Vagina (tissue), 2 donors: ENCODE results near the gene NEDD8. TPM values are rescaled to one million over a fixed set of nuclear protein-coding genes. Genes with fewer than 3 reads are reported as not detected.

Source experiments
- DNase-seq, 2 donors: peaks; one replicate each; pipeline ENCODE4 v3.0.0-alpha.2; 2017; ENCODE audit errors: extremely low spot score in 2 of 2
- H3K27ac ChIP-seq: fragments of 200-600 bp; sonication (generic); one replicate; pipeline ENCODE4 v1.5.1; 2019
- H3K27me3 ChIP-seq: fragments of 200-600 bp; sonication (generic); one replicate; pipeline ENCODE4 v1.5.1; 2019
- H3K36me3 ChIP-seq, 2 donors: fragments of 200-600 bp; sonication (generic); one replicate each; pipeline ENCODE4 v1.5.1; 2017 to 2019
- H3K4me1 ChIP-seq: fragments of 200-600 bp; sonication (generic); one replicate; pipeline ENCODE4 v1.5.1; 2019
- H3K4me3 ChIP-seq, 2 donors: fragments of 200-600 bp; sonication (generic); 1 replicate in 1 of 2; 2 replicates in 1 of 2; pipeline ENCODE4 v1.5.1; 2016 to 2019
- H3K9me3 ChIP-seq: fragments of 200-600 bp; sonication (generic); one replicate; pipeline ENCODE4 v1.5.1; 2019
- POLR2A ChIP-seq, 2 donors: fragments of 450-650 bp; IDR thresholded peaks; one replicate each; pipeline ENCODE4 v1.6.1; 2017; ENCODE audit warnings: antibody characterized with exemption in 2 of 2, mild to moderate bottlenecking in 2 of 2, moderate library complexity in 2 of 2
- POLR2AphosphoS5 ChIP-seq, 2 donors: sonication (generic); formaldehyde crosslinking; IDR thresholded peaks; one replicate each; pipeline ENCODE4 v1.9.0; 2017; ENCODE audit warnings: antibody characterized with exemption in 2 of 2, mild to moderate bottlenecking in 2 of 2, low read depth in 1 of 2; ENCODE audit not compliant: insufficient read depth in 1 of 2
- intact Hi-C: fragments of 100-400 bp; cut with DNase I; formaldehyde crosslinking; loops from one replicate; pipeline ENCODE4 v1.15.1; 2023
- total RNA-seq: library from RNA; depleted of rRNA; stranded (reverse); fragments of >200 nt; gene quantifications from one replicate; pipeline ENCODE4 v1.2.3, GENCODE V29; 2016
- TF ChIP-seq, protein P1 (sequence below), 3 experiments: fragments of 450-650 bp in 2 of 3; fragments of 200-600 bp in 1 of 3; sonication (generic) in 1 of 3; IDR thresholded peaks; one replicate each; pipeline ENCODE4 v1.5.1; 2017 to 2019; ENCODE audit warnings: antibody characterized with exemption in 3 of 3, mild to moderate bottlenecking in 2 of 3, moderate library complexity in 2 of 3

NEDD8 gene
- total RNA-seq, 1 donor from 2014 or later = 140 TPM

- Histone ChIP-seq H3K9me3 (no peaks in the 10 kb centered on the region), H3K36me3 (no peaks in the 10 kb centered on the region), H3K4me3 (no peak overlapping the region), H3K4me1 (peaks cover 11% of the 10 kb centered on the region), H3K27me3 (no peaks in the 10 kb centered on the region), H3K27ac (no peak overlapping the region)
- intact Hi-C loops = no loop called here
- no peak for DNase-seq
- TF ChIP-seq POLR2A (IDR thresholded peaks at IDR 0.05) (no peak), POLR2AphosphoS5 (IDR thresholded peaks at IDR 0.05; ENCODE audit: insufficient read depth in 1 of 2, low read depth in 1 of 2) (no peak)
- TF ChIP-seq, protein P1, sequence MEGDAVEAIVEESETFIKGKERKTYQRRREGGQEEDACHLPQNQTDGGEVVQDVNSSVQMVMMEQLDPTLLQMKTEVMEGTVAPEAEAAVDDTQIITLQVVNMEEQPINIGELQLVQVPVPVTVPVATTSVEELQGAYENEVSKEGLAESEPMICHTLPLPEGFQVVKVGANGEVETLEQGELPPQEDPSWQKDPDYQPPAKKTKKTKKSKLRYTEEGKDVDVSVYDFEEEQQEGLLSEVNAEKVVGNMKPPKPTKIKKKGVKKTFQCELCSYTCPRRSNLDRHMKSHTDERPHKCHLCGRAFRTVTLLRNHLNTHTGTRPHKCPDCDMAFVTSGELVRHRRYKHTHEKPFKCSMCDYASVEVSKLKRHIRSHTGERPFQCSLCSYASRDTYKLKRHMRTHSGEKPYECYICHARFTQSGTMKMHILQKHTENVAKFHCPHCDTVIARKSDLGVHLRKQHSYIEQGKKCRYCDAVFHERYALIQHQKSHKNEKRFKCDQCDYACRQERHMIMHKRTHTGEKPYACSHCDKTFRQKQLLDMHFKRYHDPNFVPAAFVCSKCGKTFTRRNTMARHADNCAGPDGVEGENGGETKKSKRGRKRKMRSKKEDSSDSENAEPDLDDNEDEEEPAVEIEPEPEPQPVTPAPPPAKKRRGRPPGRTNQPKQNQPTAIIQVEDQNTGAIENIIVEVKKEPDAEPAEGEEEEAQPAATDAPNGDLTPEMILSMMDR (IDR thresholded peaks at IDR 0.05) = no peak
Observed at GRCh38 chr14:24258119-24258518, 26.0 kb upstream of the NEDD8 start.

DNA sequence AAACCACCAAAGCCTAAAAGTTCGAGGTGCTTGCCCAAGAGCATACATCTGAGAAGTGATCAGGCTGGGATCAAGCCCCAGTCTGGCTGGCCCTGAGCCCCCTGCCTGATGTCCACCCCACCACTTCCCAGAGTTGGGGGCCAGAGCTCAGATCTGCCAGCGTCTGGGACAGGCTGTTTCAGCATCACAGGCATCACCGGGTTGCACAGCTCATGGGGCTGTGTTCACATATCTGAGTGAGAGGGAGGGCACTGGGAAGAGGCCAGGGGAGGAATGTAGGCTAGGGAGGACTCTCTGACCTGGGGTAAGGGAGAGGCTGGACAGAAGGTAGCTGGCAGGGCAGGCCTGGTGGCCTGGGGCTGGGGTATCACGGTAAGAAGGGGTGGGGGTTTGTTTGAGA is 24.8 kb upstream of the NEDD8 start:
- H3K4me3 ChIP-seq = no peak overlapping the region
- no peak for DNase-seq
- H3K4me1 ChIP-seq = peaks cover 11% of the 10 kb centered on the region
- no peaks in the 10 kb centered on the region for H3K36me3 ChIP-seq
- intact Hi-C loops = no loop called here
- no peak overlapping the region for H3K27ac ChIP-seq
- no peaks in the 10 kb centered on the region for H3K27me3 ChIP-seq
- H3K9me3 ChIP-seq = no peaks in the 10 kb centered on the region
- no peak for TF ChIP-seq POLR2A (IDR thresholded peaks at IDR 0.05)
- TF ChIP-seq, protein P1 (IDR thresholded peaks at IDR 0.05) = no peak
- TF ChIP-seq POLR2AphosphoS5 (IDR thresholded peaks at IDR 0.05; ENCODE audit: insufficient read depth in 1 of 2, low read depth in 1 of 2) = no peak

GRCh38 chr14:24255931-24256711 is 24.0 kb upstream of the NEDD8 start:
- no peak for TF ChIP-seq POLR2A (IDR thresholded peaks at IDR 0.05)
- TF ChIP-seq, protein P1 (IDR thresholded peaks at IDR 0.05) = no peak
- TF ChIP-seq POLR2AphosphoS5 (IDR thresholded peaks at IDR 0.05; ENCODE audit: insufficient read depth in 1 of 2, low read depth in 1 of 2) = no peak
- DNase-seq = no peak
- H3K4me1 ChIP-seq = peaks cover 11% of the 10 kb centered on the region
- no peaks in the 10 kb centered on the region for H3K9me3 ChIP-seq
- H3K36me3 ChIP-seq = no peaks in the 10 kb centered on the region
- no peak overlapping the region for H3K4me3 ChIP-seq
- H3K27ac ChIP-seq = no peak overlapping the region
- intact Hi-C loops = no loop called here
- H3K27me3 ChIP-seq = no peaks in the 10 kb centered on the region

- H3K4me1 ChIP-seq = peaks cover 11% of the 10 kb centered on the region
- DNase-seq = no peak
- no peaks in the 10 kb centered on the region for H3K9me3 ChIP-seq
- intact Hi-C loops = no loop called here
- H3K4me3 ChIP-seq = no peak overlapping the region
- TF ChIP-seq POLR2AphosphoS5 (IDR thresholded peaks at IDR 0.05; ENCODE audit: insufficient read depth in 1 of 2, low read depth in 1 of 2) (no peak), POLR2A (IDR thresholded peaks at IDR 0.05) (no peak)
- H3K36me3 ChIP-seq = no peaks in the 10 kb centered on the region
- no peaks in the 10 kb centered on the region for H3K27me3 ChIP-seq
- H3K27ac ChIP-seq = no peak overlapping the region
Observed at GRCh38 chr14:24255438-24255837, 23.3 kb upstream of the NEDD8 start.

GRCh38 chr14:24254630-24255392 is 22.6 kb upstream of the NEDD8 start:
- intact Hi-C loops = no loop called here
- no peak for TF ChIP-seq POLR2AphosphoS5 (IDR thresholded peaks at IDR 0.05; ENCODE audit: insufficient read depth in 1 of 2, low read depth in 1 of 2)
- no peak for TF ChIP-seq POLR2A (IDR thresholded peaks at IDR 0.05)
- TF ChIP-seq, protein P1 (IDR thresholded peaks at IDR 0.05) = no peak
- H3K27ac ChIP-seq = no peak overlapping the region
- H3K4me1 ChIP-seq = peaks cover 11% of the 10 kb centered on the region
- no peaks in the 10 kb centered on the region for H3K9me3 ChIP-seq
- H3K4me3 ChIP-seq = no peak overlapping the region
- no peaks in the 10 kb centered on the region for H3K27me3 ChIP-seq
- H3K36me3 ChIP-seq = no peaks in the 10 kb centered on the region
- DNase-seq = no peak
